ENCODE data around the gene TBK1. TPM values are rescaled to one million over a fixed set of nuclear protein-coding genes. Genes with fewer than 3 reads are reported as not detected.
A peak's percentile ranks its signal among the peaks of the same experiment; 100 is the strongest.

TBK1 gene
- total and polyA plus RNA-seq, 2 of the 4 experiments (the other 2 are of a cell fraction), result 9.9 to 11.6 TPM

- Histone ChIP-seq H3K18ac (ENCODE audit: low read depth, low read length) (peak overlapping the region; percentile 68), H3K56ac (ENCODE audit: extremely low read depth, insufficient read depth, low read length) (peak overlapping the region; percentile 100), H4K5ac (ENCODE audit: low read depth, low read length) (peak overlapping the region; percentile 78), H3K9me1 (ENCODE audit: insufficient read depth, low read length) (peaks cover 4% of the 10 kb centered on the region), H3K36me3 (ENCODE audit: control insufficient read depth, insufficient read depth, low read length) (no peaks in the 10 kb centered on the region), H2AK9ac (replicated peaks; ENCODE audit: low read depth, low read length, poor library complexity) (peak overlapping the region; percentile 100), H4K20me1 (ENCODE audit: insufficient read depth, low read length) (peaks cover 18% of the 10 kb centered on the region; the same call in 1 of the 2 replicates), H3K4ac (ENCODE audit: low read depth, low read length) (peak overlapping the region; percentile 99), H4K8ac (ENCODE audit: low read depth in 2 of 2, low read length in 2 of 2) (peak overlapping the region; percentile 65 to 99), H2AFZ (replicated peaks; ENCODE audit: low read length, poor library complexity) (peak overlapping the region; percentile 99), H3K4me2 (ENCODE audit: low read depth, low read length) (peak overlapping the region; percentile 75), H3K4me3 (ENCODE audit: insufficient read depth, low read depth, low read length) (peak overlapping the region; percentile 77), H3K14ac (replicated peaks; ENCODE audit: low read depth, low read length) (peak overlapping the region; percentile 96), H2BK20ac (ENCODE audit: low read depth, low read length) (peak overlapping the region; percentile 48; the same call in 1 of the 2 replicates), H2AK5ac (ENCODE audit: low read depth, low read length) (peak overlapping the region; percentile 78), H2BK15ac (ENCODE audit: low read depth, low read length) (peak overlapping the region; percentile 90), H2BK5ac (ENCODE audit: low read depth, low read length, poor library complexity, severe bottlenecking) (peak overlapping the region; percentile 95), H2BK120ac (ENCODE audit: low read depth, low read length) (peak overlapping the region; percentile 85), H3K4me1 (ENCODE audit: control insufficient read depth, insufficient read depth, low read length) (peaks cover 5% of the 10 kb centered on the region), H3K79me1 (ENCODE audit: low read depth in 1 of 2, low read length in 2 of 2) (peaks cover 13 to 36% of the 10 kb centered on the region in 2 experiments; a peak in 3 of 4 replicates), H4K91ac (ENCODE audit: insufficient read depth, low read depth, low read length) (peak overlapping the region; percentile 98), H3K9me3 (ENCODE audit: control insufficient read depth, insufficient read depth, low read length) (no peaks in the 10 kb centered on the region), H3K23ac (ENCODE audit: low read depth, low read length) (peak overlapping the region; percentile 100), H3K27me3 (ENCODE audit: control insufficient read depth, insufficient read depth, low read length) (no peaks in the 10 kb centered on the region), H3K9ac (ENCODE audit: low read depth, low read length) (peak overlapping the region; percentile 99), H3K27ac (ENCODE audit: insufficient read depth, low read length) (peak overlapping the region; percentile 97)
- POLR2A ChIA-PET (ENCODE audit: unreplicated experiment), result interaction anchor here (0.6 kb wide), 1 partner anchor 318 kb away, joined by 4 read pairs; no protein-coding TSS in a partner anchor
- DNase-seq (peak; percentile 91), ATAC-seq (ENCODE audit: low read depth) (peak; percentile 59)
- WGBS, 2 experiments (ENCODE audit: extremely low coverage in 2 of 2, insufficient read length in 1 of 2), result 1% methylated on average over 35 of the region's 78 CpGs; no CpG with 5 or more reads in 1 of the 2 experiments
- CTCF ChIA-PET, result no interaction called here
- dilution Hi-C loops (cut with HindIII; ENCODE audit: low sequenced_read_pairs, unreplicated experiment) (no loop called here), in situ Hi-C loops (cut with MboI; ENCODE audit: low sequenced_read_pairs) (no loop called here), intact Hi-C loops (cut with micrococcal nuclease) (loop anchor here (5.0 kb wide), 2 partner anchors 217 to 577 kb away; no protein-coding TSS in a partner anchor)
- BruUV-seq (replicated peaks), result no TSS peak
- TF ChIP-seq CEBPB (IDR thresholded peaks at IDR 0.05; ENCODE audit: low read depth, low read length) (peak; percentile 98), MAFK (IDR thresholded peaks at IDR 0.05; ENCODE audit: low read depth, low read length) (no peak), USF2 (IDR thresholded peaks at IDR 0.05; ENCODE audit: low read depth, low read length) (0 out of 2 replicates have a peak, but pooled peaks have one; percentile 17), FOS (IDR thresholded peaks at IDR 0.05; ENCODE audit: low read depth, low read length) (peak; percentile 3; the same call in 1 of the 2 replicates), RCOR1 (IDR thresholded peaks at IDR 0.05; ENCODE audit: insufficient replicate concordance, low read length) (no peak), SMC3 (IDR thresholded peaks at IDR 0.05; ENCODE audit: low read depth, low read length) (no peak), NFE2L2 (IDR thresholded peaks at IDR 0.05; ENCODE audit: low read depth, low read length) (no peak), CHD1 (IDR thresholded peaks at IDR 0.05; ENCODE audit: low read depth, low read length) (peak; percentile 58; the same call in 1 of the 2 replicates), CTCF (conservative IDR thresholded peaks at IDR 0.05; ENCODE audit: low read depth, low read length) (no peak), RAD21 (IDR thresholded peaks at IDR 0.05; ENCODE audit: low read length) (no peak), POLR2A (IDR thresholded peaks at IDR 0.05; ENCODE audit: low read depth, low read length) (peak; percentile 83), BHLHE40 (IDR thresholded peaks at IDR 0.05; ENCODE audit: low read depth, low read length) (no peak), MXI1 (IDR thresholded peaks at IDR 0.05; ENCODE audit: borderline replicate concordance, low read depth, low read length) (peak; percentile 87), ELK1 (IDR thresholded peaks at IDR 0.05; ENCODE audit: borderline replicate concordance, low read depth, low read length) (no peak)
These were observed 47.3 kb upstream of the TBK1 start for GRCh38 chr12:64404470-64405256.

Data from IMR-90 (cell line).